Coronary artery (tissue), 2 donors: ENCODE data around the gene SGO1.

Source experiments
- DNase-seq: peaks from one replicate; pipeline ENCODE4 v3.0.0-alpha.2; 2017; ENCODE audit warnings: low spot score
- H3K27ac ChIP-seq, 2 donors: fragments of 200-600 bp; sonication (generic); one replicate each; pipeline ENCODE4 v1.5.1; 2016 to 2019
- H3K4me3 ChIP-seq: fragments of 200-600 bp; sonication (generic); 2 replicates; pipeline ENCODE4 v1.5.1; 2016; ENCODE audit warnings: mild to moderate bottlenecking, moderate library complexity
- CTCF ChIP-seq: fragments of 200-600 bp; sonication (generic); IDR thresholded peaks from one replicate; pipeline ENCODE4 v1.5.1; 2019; ENCODE audit warnings: antibody characterized with exemption

Gene SGO1

GRCh38 chr3:20142517-20142916 lies 43.5 kb downstream of the SGO1 start:
- Histone ChIP-seq H3K4me3 (no peak overlapping the region), H3K27ac (no peak overlapping the region)
- no peak for DNase-seq
- no peak for TF ChIP-seq CTCF

- Histone ChIP-seq H3K27ac (no peak overlapping the region), H3K4me3 (no peak overlapping the region)
- DNase-seq, result no peak
- TF ChIP-seq CTCF, result no peak
These were observed 44.2 kb downstream of the SGO1 start for GRCh38 chr3:20141851-20142250.

- TF ChIP-seq CTCF, result no peak
- Histone ChIP-seq H3K27ac (no peak overlapping the region), H3K4me3 (no peak overlapping the region)
- DNase-seq, result no peak
These were observed 44.7 kb downstream of the SGO1 start for GRCh38 chr3:20141316-20141715.

- TF ChIP-seq CTCF, result no peak
- Histone ChIP-seq H3K4me3 (no peak overlapping the region), H3K27ac (no peak overlapping the region)
- no peak for DNase-seq
These were observed 45.1 kb downstream of the SGO1 start for GRCh38 chr3:20140881-20141280.

- DNase-seq, result no peak
- no peak overlapping the region for H3K4me3 ChIP-seq
- no peak for TF ChIP-seq CTCF
- no peak overlapping the region for H3K27ac ChIP-seq
These were observed 48.4 kb downstream of the SGO1 start for GRCh38 chr3:20137647-20138046.

GRCh38 chr3:20136231-20136630 lies 49.8 kb downstream of the SGO1 start:
- no peak overlapping the region for H3K27ac ChIP-seq
- H3K4me3 ChIP-seq, result no peak overlapping the region
- no peak for DNase-seq
- no peak for TF ChIP-seq CTCF

- TF ChIP-seq CTCF, result no peak
- H3K4me3 ChIP-seq, result no peak overlapping the region
- no peak for DNase-seq
- H3K27ac ChIP-seq, result no peak overlapping the region
These were observed 55.9 kb downstream of the SGO1 start for GRCh38 chr3:20130106-20130505.
